ENCODE data around the gene RBM44.

Gene RBM44

DNA sequence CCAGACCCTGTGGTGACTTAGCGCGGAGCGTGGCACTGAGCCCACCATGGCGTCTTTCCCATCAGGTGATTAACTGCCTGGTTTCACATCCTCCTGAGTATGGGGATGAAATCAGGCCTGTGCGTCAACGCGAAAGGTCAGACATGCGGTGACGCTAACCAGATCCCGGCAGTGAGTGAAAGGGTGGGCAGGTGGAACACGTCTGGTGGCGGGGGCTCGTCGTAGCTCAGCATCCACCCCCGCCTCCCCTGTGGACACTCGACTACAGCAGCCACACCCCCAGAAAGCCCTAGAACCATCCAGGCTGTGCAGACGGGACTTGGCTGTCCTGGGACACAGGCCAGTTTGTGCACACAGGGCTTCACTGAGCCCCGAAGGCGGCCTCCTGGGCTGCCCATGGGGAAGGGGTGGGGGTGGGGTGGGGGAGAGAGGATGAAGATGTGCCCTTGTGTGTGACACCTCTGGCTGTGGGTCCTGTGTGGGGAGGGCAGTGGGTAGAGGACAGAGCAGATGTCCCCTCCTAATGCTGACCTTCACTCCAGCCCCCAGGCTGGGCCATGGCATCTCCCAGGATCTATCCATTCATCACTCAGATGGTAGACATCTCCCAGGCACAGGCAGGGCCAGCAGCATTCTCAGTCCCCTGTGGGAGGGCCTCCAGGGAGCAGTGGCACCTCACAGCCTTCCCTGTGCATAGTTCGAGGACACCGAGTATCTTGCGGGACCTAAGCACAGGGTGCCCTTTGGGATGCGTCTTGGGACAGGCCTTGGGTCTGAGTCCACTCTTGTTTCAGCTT, 88.3 kb downstream of the RBM44 start:
- DNase-seq: peak; percentile 20

GRCh38 chr2:237888389-237888788, 89.8 kb downstream of the RBM44 start:
- no peak for DNase-seq

- DNase-seq: no peak
Observed at GRCh38 chr2:237889016-237889415, 90.4 kb downstream of the RBM44 start.

DNA sequence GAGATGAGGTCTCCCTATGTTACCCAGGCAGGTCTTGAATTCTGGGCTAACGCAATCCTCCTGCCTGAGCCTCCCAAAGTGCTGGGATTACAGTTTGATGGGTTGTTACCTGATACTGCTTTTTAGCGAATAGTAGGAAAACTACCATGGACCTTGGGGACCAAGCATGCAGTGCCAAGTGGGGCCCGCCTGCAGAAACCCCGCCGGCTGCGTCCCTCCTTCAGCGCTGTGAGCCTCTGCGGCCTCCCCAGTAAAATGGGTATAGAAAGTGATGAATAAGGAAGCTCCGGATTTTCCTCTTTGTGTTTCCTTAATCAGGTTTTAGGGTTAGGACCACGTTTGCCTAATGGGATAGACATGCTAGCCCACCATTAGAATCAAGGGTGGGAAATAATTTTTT, 91.2 kb downstream of the RBM44 start:
- no peak for DNase-seq
